ENCODE measurements around the gene SEC22B. TPM values are rescaled to one million over a fixed set of nuclear protein-coding genes. Genes with fewer than 3 reads are reported as not detected.
"Not testable (repeated sequence)": the region's sequence is repeated elsewhere in the genome, so short reads cannot be mapped to it uniquely, and the experiment has no call there.

The SEC22B gene
- 17.8 and 19.0 TPM in 2 replicates for total RNA-seq (2014; rRNA removed; shearing (Covaris generic))

- DNase-seq: peak; percentile 84
- H3K36me3 ChIP-seq (replicated peaks; ENCODE audit: control insufficient read depth, insufficient read depth, low read length): no peaks in the 10 kb centered on the region
- H3K27me3 ChIP-seq (ENCODE audit: control insufficient read depth, insufficient read depth, low read length): no peaks in the 10 kb centered on the region
- peak within 1 kb of the TSS; percentile 97 for H3K4me3 ChIP-seq (ENCODE audit: insufficient read depth, low read depth, low read length)
Measured at GRCh38 chr1:120176092-120176855, at the start of gene SEC22B. Gene SEC22B (minus strand): TSS chr1:120176520. CDS start chr1:120176381, 139 bp downstream.

GRCh38 chr1:120217933-120218332, 41.6 kb upstream of the SEC22B start:
- not testable (repeated sequence) for H3K36me3 ChIP-seq (replicated peaks; ENCODE audit: control insufficient read depth, insufficient read depth, low read length); DNase-seq; H3K27me3 ChIP-seq (ENCODE audit: control insufficient read depth, insufficient read depth, low read length); H3K4me3 ChIP-seq (ENCODE audit: insufficient read depth, low read depth, low read length)

GRCh38 chr1:120217175-120217929, 41.0 kb upstream of the SEC22B start:
- H3K4me3 ChIP-seq (ENCODE audit: insufficient read depth, low read depth, low read length); DNase-seq; H3K36me3 ChIP-seq (replicated peaks; ENCODE audit: control insufficient read depth, insufficient read depth, low read length): not testable (repeated sequence)

GRCh38 chr1:120213606-120214005, 37.3 kb upstream of the SEC22B start:
- DNase-seq; H3K4me3 ChIP-seq (ENCODE audit: insufficient read depth, low read depth, low read length); H3K36me3 ChIP-seq (replicated peaks; ENCODE audit: control insufficient read depth, insufficient read depth, low read length); H3K27me3 ChIP-seq (ENCODE audit: control insufficient read depth, insufficient read depth, low read length): not testable (repeated sequence)

More at GRCh38 chr1:120217175-120217929, 41.0 kb upstream of the SEC22B start:
- not testable (repeated sequence) for H3K27me3 ChIP-seq (ENCODE audit: control insufficient read depth, insufficient read depth, low read length)

GRCh38 chr1:120210754-120211153, 34.4 kb upstream of the SEC22B start:
- DNase-seq; H3K36me3 ChIP-seq (replicated peaks; ENCODE audit: control insufficient read depth, insufficient read depth, low read length); H3K4me3 ChIP-seq (ENCODE audit: insufficient read depth, low read depth, low read length); H3K27me3 ChIP-seq (ENCODE audit: control insufficient read depth, insufficient read depth, low read length): not testable (repeated sequence)

GRCh38 chr1:120196863-120197775, 20.8 kb upstream of the SEC22B start:
- Histone ChIP-seq H3K4me3 (ENCODE audit: insufficient read depth, low read depth, low read length) (peak overlapping the region; percentile 20), H3K27me3 (ENCODE audit: control insufficient read depth, insufficient read depth, low read length) (peaks cover 11% of the 10 kb centered on the region)
- H3K36me3 ChIP-seq (replicated peaks; ENCODE audit: control insufficient read depth, insufficient read depth, low read length); DNase-seq: not testable (repeated sequence)

- H3K36me3 ChIP-seq (replicated peaks; ENCODE audit: control insufficient read depth, insufficient read depth, low read length); H3K4me3 ChIP-seq (ENCODE audit: insufficient read depth, low read depth, low read length); H3K27me3 ChIP-seq (ENCODE audit: control insufficient read depth, insufficient read depth, low read length); DNase-seq: not testable (repeated sequence)
Measured at GRCh38 chr1:120188626-120189025, 12.3 kb upstream of the SEC22B start.

- DNase-seq; H3K4me3 ChIP-seq (ENCODE audit: insufficient read depth, low read depth, low read length); H3K36me3 ChIP-seq (replicated peaks; ENCODE audit: control insufficient read depth, insufficient read depth, low read length); H3K27me3 ChIP-seq (ENCODE audit: control insufficient read depth, insufficient read depth, low read length): not testable (repeated sequence)
Measured at GRCh38 chr1:120182176-120182707, 5.9 kb upstream of the SEC22B start.

GRCh38 chr1:120179811-120180690, 3.7 kb upstream of the SEC22B start:
- H3K36me3 ChIP-seq (replicated peaks; ENCODE audit: control insufficient read depth, insufficient read depth, low read length); H3K27me3 ChIP-seq (ENCODE audit: control insufficient read depth, insufficient read depth, low read length); H3K4me3 ChIP-seq (ENCODE audit: insufficient read depth, low read depth, low read length): not testable (repeated sequence)
- peak; percentile 12 for DNase-seq

GRCh38 chr1:120178799-120179756, 2.8 kb upstream of the SEC22B start:
- H3K4me3 ChIP-seq (ENCODE audit: insufficient read depth, low read depth, low read length): no peak overlapping the region
- peak; percentile 8 for DNase-seq
- H3K36me3 ChIP-seq (replicated peaks; ENCODE audit: control insufficient read depth, insufficient read depth, low read length): no peaks in the 10 kb centered on the region
- no peaks in the 10 kb centered on the region for H3K27me3 ChIP-seq (ENCODE audit: control insufficient read depth, insufficient read depth, low read length)

GRCh38 chr1:120178058-120178457, 1.7 kb upstream of the SEC22B start:
- H3K27me3 ChIP-seq (ENCODE audit: control insufficient read depth, insufficient read depth, low read length); DNase-seq; H3K4me3 ChIP-seq (ENCODE audit: insufficient read depth, low read depth, low read length); H3K36me3 ChIP-seq (replicated peaks; ENCODE audit: control insufficient read depth, insufficient read depth, low read length): not testable (repeated sequence)

GRCh38 chr1:120175688-120176087, 632 bp downstream of the SEC22B start:
- H3K27me3 ChIP-seq (ENCODE audit: control insufficient read depth, insufficient read depth, low read length); H3K36me3 ChIP-seq (replicated peaks; ENCODE audit: control insufficient read depth, insufficient read depth, low read length): not testable (repeated sequence)
- DNase-seq: peak; percentile 10
- H3K4me3 ChIP-seq (ENCODE audit: insufficient read depth, low read depth, low read length): peak overlapping the region; percentile 97

Measured in H7 (cell line).